GM21423 (cell line): ENCODE measurements around the gene PYGO2.

Experiments used
- ATAC-seq: cut with Tn5 transposase; IDR thresholded peaks from one replicate; pipeline ENCODE4 v1.9.1; 2021; ENCODE audit warnings: mild to moderate bottlenecking, moderate library complexity; ENCODE audit not compliant: unreplicated experiment

PYGO2 gene

GRCh38 chr1:154961207-154962155 lies at the start of gene PYGO2:
Gene PYGO2 (minus strand): TSS chr1:154961782. CDS start chr1:154961576, 206 bp downstream.
- peak; percentile 67 for ATAC-seq

DNA sequence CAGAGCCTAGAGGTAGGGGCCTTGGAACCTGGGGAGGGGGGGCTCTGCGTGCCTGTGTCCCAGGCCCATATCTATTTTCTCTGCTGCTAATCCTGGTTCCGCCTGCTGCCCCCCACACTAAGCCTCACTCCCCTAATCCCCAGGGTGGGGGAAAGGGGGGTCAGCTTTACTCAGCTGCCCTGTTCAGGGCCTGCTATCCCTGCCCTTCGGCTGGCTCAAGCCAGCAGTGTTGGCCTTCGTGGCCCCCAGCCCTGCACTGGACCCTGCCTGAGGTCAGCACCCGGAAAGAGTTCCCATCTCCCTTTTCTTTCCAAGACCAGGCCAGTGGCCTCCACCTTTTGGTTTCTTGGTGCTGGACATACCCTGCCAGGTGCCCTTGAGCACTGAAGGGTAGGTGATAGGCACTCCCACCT lies 49.4 kb upstream of the PYGO2 start:
- ATAC-seq, result no peak

DNA sequence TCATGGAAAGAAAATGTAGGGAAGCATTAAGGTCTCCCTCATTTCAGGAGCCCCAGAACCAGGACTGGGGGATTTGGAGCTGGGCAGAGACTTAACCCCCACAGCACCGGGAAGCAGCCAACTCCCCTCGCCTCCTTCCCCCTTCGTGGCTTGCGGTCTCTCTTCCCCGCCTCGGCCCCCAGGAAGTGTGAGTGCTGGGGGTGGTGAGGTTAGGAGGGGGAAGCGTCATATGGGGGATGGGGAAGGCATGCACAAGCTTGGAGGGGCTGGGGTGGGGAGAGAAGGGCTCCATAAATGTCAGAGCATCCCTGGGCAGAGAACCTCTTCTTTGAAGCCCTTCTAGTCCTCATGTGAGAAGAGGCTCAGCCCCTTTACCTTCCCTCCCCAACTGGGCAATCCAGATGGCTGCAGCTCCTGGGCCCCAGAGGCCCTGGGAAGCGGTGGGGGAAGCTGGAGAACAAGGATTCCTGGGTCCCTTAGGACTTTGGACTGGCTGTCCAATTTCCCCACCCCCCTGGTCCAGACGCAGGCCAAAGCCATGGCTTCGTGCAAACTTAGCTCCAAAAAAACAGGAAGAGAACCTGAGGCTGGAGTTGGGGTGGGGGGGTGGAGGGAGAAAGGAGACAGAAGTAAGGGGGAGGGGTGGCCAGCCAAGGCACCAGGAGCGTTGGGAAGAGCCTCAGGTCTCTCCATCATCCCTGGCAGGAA lies 48.8 kb upstream of the PYGO2 start:
- ATAC-seq, result no peak

GRCh38 chr1:155009742-155010141 lies 48.2 kb upstream of the PYGO2 start:
- ATAC-seq, result no peak

- no peak for ATAC-seq
Measured at GRCh38 chr1:155009221-155009711, 47.7 kb upstream of the PYGO2 start.

GRCh38 chr1:155008015-155008941 lies 46.7 kb upstream of the PYGO2 start:
- no peak for ATAC-seq

- ATAC-seq, result no peak
Measured at GRCh38 chr1:155007251-155007828, 45.8 kb upstream of the PYGO2 start.

GRCh38 chr1:155006601-155007101 lies 45.1 kb upstream of the PYGO2 start:
- ATAC-seq, result no peak

- ATAC-seq, result no peak
Measured at GRCh38 chr1:155005076-155006011, 43.8 kb upstream of the PYGO2 start.

DNA sequence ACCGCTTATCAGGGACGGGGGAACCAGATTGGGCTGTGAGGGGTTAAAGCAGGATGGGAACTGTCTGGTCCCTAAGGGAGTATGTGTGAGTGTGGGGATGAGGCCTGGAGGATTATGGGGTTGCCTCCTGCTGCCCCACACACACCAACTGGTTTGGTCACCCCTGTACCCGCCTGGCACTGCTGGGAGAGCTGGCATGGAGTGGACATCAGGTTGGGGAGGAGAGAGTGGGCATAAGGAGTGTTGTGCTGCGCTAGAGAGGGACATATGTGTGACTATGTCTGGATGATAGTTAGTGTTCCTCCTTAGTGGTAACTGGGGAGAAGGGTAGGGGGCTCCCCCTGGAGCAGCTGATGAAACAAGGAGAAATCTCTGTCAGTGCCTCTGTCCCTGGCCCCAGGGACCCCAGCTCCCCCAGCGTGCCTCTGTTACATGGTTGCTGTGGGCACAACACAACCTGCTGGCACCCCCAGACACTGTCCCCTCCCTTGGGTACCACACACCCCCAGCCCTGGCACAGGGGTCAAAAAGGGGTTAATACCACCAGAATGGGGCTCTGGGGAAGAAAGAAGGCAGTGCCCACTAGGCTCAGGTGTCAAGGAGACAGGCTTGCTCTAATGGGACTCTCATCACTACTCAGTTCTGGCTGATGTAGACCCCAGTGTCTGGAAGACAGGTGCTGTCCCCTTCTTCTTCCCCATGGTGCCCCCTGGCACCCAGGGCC lies 42.9 kb upstream of the PYGO2 start:
- ATAC-seq, result no peak

- no peak for ATAC-seq
Measured at GRCh38 chr1:155003766-155004351, 42.3 kb upstream of the PYGO2 start.

- ATAC-seq, result no peak
Measured at GRCh38 chr1:155003227-155003765, 41.7 kb upstream of the PYGO2 start.

- peak; percentile 6 for ATAC-seq
Measured at GRCh38 chr1:155002464-155003226, 41.1 kb upstream of the PYGO2 start, which contains the start of gene ZBTB7B. Gene ZBTB7B (plus strand): TSS chr1:155002802. CDS start chr1:155014661, 11,859 bp downstream.

DNA sequence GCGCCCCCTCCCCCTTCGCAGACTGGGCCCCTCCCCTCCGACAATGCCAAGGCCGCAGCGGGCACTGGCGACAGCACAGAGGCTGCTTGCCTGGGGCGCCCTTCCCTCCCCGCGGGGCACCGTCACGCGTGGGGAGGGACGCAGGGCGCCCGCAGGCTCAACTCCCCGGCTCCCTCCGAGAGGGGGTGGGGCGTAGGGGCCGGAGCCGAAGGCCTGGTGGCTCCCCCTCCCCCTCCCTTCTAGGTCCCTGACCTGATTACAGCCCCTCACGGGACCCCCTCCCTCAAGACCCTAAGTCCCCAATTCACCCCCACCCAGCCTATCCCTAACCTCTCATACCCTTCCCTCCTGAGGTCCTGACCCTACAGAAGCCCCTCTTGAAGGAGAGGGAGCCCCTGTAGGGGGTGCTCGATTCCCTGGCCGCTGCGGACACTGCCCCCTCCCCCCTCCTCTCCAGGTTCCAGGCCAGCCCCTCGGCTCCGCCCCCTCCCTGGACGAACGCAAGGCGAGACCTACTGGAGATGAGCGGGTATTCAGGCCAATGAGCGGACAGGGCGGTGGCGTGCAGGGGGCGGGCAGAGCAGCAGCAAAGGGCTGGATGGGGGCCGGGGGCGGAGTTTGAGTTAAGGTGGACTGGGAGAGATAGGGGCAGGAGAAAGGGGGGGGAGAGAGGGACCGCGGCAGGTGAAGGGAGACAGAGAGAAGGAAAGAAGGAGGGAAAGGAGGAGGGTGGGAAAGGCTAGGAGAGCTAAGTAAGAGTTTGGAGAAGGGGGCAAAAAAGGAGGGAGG lies 40.3 kb upstream of the PYGO2 start:
- peak; percentile 53 for ATAC-seq

DNA sequence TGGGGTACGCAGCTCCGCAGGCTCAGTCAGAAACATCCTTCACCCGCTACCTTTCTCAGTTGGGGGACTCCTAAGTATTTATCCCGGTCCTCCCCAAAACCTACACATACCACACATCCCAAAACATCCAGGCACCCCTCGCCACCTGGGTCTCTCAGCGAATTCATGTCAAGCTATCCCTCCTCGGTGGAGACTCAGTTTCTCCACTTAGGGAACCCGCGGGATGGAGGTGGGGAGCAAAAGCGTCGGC lies 39.8 kb upstream of the PYGO2 start:
- ATAC-seq, result peak; percentile 10

GRCh38 chr1:155000726-155001424 lies 39.3 kb upstream of the PYGO2 start:
- peak; percentile 38 for ATAC-seq
